Effector memory CD4-positive, alpha-beta T cell (primary cell): ENCODE data around the gene ICOSLG.
"Not testable (repeated sequence)": the region's sequence is repeated elsewhere in the genome, so short reads cannot be mapped to it uniquely, and the experiment has no call there.

Experiments used
- DNase-seq, 3 donors: peaks; one replicate each; pipeline ENCODE4 v3.0.0-alpha.2; 2020
- H3K27ac ChIP-seq: 2 replicates; pipeline ENCODE4 v1.7.0; 2013; ENCODE audit warnings: mild to moderate bottlenecking, low read length, moderate library complexity; ENCODE audit not compliant: insufficient read depth, poor library complexity, severe bottlenecking
- H3K27me3 ChIP-seq: replicated peaks from 2 replicates; pipeline ENCODE4 v1.7.0; 2013; ENCODE audit warnings: mild to moderate bottlenecking, low read length; ENCODE audit not compliant: insufficient read depth, control insufficient read depth, poor library complexity, severe bottlenecking
- H3K36me3 ChIP-seq: 2 replicates; pipeline ENCODE4 v1.7.0; 2013; ENCODE audit warnings: mild to moderate bottlenecking, low read length, moderate library complexity; ENCODE audit not compliant: control insufficient read depth, insufficient read depth
- H3K4me1 ChIP-seq: 2 replicates; pipeline ENCODE4 v1.7.0; 2013; ENCODE audit warnings: low read length, mild to moderate bottlenecking; ENCODE audit not compliant: control insufficient read depth, insufficient read depth, poor library complexity, severe bottlenecking
- H3K4me3 ChIP-seq: 2 replicates; pipeline ENCODE4 v1.7.0; 2013; ENCODE audit warnings: low read length, low read depth, mild to moderate bottlenecking; ENCODE audit not compliant: insufficient read depth, poor library complexity, severe bottlenecking
- H3K9me3 ChIP-seq: 2 replicates; pipeline ENCODE4 v1.7.0; 2013; ENCODE audit warnings: mild to moderate bottlenecking, low read length, moderate library complexity; ENCODE audit not compliant: control insufficient read depth

ICOSLG gene

GRCh38 chr21:44199997-44200396 lies 40.7 kb downstream of the ICOSLG start:
- not testable (repeated sequence) for H3K27me3 ChIP-seq, H3K27ac ChIP-seq, H3K4me1 ChIP-seq, H3K36me3 ChIP-seq, DNase-seq, H3K4me3 ChIP-seq, H3K9me3 ChIP-seq

- DNase-seq, result no peak
- no peaks in the 10 kb centered on the region for H3K9me3 ChIP-seq
- H3K4me3 ChIP-seq, result no peak overlapping the region
- no peaks in the 10 kb centered on the region for H3K27me3 ChIP-seq
- no peaks in the 10 kb centered on the region for H3K36me3 ChIP-seq
- no peaks in the 10 kb centered on the region for H3K4me1 ChIP-seq
- no peak overlapping the region for H3K27ac ChIP-seq
Observed at GRCh38 chr21:44199448-44199847, 41.3 kb downstream of the ICOSLG start.

- not testable (repeated sequence) for H3K9me3 ChIP-seq, H3K4me1 ChIP-seq, H3K27ac ChIP-seq, DNase-seq, H3K4me3 ChIP-seq, H3K36me3 ChIP-seq, H3K27me3 ChIP-seq
Observed at GRCh38 chr21:44197156-44197516, 43.6 kb downstream of the ICOSLG start.

GRCh38 chr21:44196212-44197155 lies 44.3 kb downstream of the ICOSLG start:
- not testable (repeated sequence) for H3K9me3 ChIP-seq, H3K4me3 ChIP-seq, H3K27ac ChIP-seq, H3K36me3 ChIP-seq, H3K27me3 ChIP-seq, H3K4me1 ChIP-seq
- peak in 2 of 3 donors; percentile 58 to 71 for DNase-seq

GRCh38 chr21:44194888-44195287 lies 45.9 kb downstream of the ICOSLG start:
- H3K4me1 ChIP-seq, DNase-seq, H3K4me3 ChIP-seq, H3K36me3 ChIP-seq, H3K9me3 ChIP-seq, H3K27ac ChIP-seq, H3K27me3 ChIP-seq: not testable (repeated sequence)

GRCh38 chr21:44194451-44194850 lies 46.3 kb downstream of the ICOSLG start:
- DNase-seq, H3K4me1 ChIP-seq, H3K9me3 ChIP-seq, H3K36me3 ChIP-seq, H3K27ac ChIP-seq, H3K27me3 ChIP-seq, H3K4me3 ChIP-seq: not testable (repeated sequence)

- not testable (repeated sequence) for H3K4me3 ChIP-seq, H3K27ac ChIP-seq, H3K9me3 ChIP-seq, H3K4me1 ChIP-seq, DNase-seq, H3K36me3 ChIP-seq, H3K27me3 ChIP-seq
Observed at GRCh38 chr21:44193108-44193507, 47.6 kb downstream of the ICOSLG start.

GRCh38 chr21:44190349-44191271 lies 50.1 kb downstream of the ICOSLG start:
- H3K27me3 ChIP-seq, H3K36me3 ChIP-seq, H3K4me1 ChIP-seq, DNase-seq, H3K27ac ChIP-seq, H3K9me3 ChIP-seq, H3K4me3 ChIP-seq: not testable (repeated sequence)

GRCh38 chr21:44184862-44185261 lies 55.9 kb downstream of the ICOSLG start:
- H3K9me3 ChIP-seq, H3K27me3 ChIP-seq, H3K27ac ChIP-seq, H3K4me1 ChIP-seq, DNase-seq, H3K4me3 ChIP-seq, H3K36me3 ChIP-seq: not testable (repeated sequence)

GRCh38 chr21:44182202-44182601 lies 58.5 kb downstream of the ICOSLG start:
- not testable (repeated sequence) for H3K27ac ChIP-seq, H3K27me3 ChIP-seq, DNase-seq, H3K4me1 ChIP-seq, H3K9me3 ChIP-seq, H3K4me3 ChIP-seq, H3K36me3 ChIP-seq
